ENCODE results near the gene KCNIP3.

- TF ChIP-seq CTCF (IDR thresholded peaks at IDR 0.05; ENCODE audit: low read depth, low read length) (no peak), EZH2phosphoT487 (IDR thresholded peaks at IDR 0.05; ENCODE audit: low read depth) (no peak)
These were observed 47.5 kb downstream of the KCNIP3 start for GRCh38 chr2:95344656-95345055.
